Nucleus accumbens (tissue), 56 donors: ENCODE measurements around the gene TYMP.

Experiments
- DNase-seq, 56 donors: peaks; one replicate each; lab custom pipeline; 2025; lab: John Stamatoyannopoulos, UW

The TYMP gene, protein sequence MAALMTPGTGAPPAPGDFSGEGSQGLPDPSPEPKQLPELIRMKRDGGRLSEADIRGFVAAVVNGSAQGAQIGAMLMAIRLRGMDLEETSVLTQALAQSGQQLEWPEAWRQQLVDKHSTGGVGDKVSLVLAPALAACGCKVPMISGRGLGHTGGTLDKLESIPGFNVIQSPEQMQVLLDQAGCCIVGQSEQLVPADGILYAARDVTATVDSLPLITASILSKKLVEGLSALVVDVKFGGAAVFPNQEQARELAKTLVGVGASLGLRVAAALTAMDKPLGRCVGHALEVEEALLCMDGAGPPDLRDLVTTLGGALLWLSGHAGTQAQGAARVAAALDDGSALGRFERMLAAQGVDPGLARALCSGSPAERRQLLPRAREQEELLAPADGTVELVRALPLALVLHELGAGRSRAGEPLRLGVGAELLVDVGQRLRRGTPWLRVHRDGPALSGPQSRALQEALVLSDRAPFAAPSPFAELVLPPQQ

DNA sequence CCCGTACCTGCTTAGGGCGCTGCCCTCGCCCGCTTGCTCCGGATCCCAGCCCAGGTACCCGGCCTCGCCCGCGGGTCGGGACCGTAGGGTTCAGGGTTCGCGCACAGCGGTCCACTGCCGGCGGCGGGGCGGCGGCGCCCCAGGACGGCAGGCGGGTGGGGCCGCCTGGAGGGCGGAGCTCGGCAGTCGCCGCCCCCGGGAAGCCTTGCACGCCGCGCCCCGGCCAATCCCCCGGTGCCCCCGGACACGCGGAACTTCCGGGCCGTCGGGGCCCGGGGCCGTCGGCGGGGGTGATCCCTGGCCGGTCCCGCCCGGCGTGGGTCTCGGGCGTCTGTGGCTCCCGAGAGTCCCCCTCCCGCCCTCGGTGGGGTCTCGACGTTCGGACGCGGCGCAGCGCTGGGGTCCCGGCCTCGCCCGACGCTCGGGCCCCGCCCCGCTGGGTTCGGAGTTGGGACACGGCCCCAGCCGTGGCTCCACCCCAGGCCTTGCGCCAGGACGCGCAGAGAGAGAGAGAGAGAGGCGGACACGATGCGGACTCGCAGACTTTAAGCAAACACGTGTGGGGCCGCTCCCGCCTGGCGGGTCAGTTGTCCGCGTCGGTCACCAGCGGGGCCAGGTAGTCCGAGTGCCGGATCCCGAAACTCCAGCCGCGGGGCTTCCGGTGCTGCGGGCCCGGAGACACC, at the start of gene TYMP:
TYMP (minus strand) TSS at position 116 of the 683 bp plus-strand sequence. CDS start 303 bp downstream, outside the sequence.
- peak in 2 of 56 donors; percentile 13 to 24 for DNase-seq

DNA sequence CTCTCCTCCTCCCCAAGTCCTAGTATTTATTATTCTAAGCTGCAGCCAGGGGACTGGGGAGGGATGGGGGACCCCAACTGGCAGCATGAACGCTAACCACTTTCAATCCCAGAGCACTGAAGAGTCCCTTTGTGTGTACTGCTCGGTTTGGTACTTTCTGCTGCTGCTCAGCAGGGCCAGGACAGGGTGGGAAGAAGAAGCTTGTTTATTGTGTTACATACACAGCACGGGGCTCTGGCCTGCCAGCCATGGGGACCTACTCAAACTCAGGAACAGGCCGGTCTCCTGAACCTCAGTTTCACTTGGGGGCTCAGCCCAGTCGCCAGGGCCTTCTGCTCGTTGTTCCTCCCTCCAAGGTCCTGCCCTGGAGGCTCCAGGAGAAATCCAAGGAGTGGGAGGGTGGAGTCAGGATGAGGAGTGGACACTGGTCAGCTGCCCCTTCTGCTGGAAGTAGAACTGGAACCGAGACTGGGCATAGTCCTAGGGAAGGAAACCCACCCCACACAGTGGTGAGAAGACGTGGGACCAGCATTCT, 49.0 kb upstream of the TYMP start:
- DNase-seq = no peak

DNA sequence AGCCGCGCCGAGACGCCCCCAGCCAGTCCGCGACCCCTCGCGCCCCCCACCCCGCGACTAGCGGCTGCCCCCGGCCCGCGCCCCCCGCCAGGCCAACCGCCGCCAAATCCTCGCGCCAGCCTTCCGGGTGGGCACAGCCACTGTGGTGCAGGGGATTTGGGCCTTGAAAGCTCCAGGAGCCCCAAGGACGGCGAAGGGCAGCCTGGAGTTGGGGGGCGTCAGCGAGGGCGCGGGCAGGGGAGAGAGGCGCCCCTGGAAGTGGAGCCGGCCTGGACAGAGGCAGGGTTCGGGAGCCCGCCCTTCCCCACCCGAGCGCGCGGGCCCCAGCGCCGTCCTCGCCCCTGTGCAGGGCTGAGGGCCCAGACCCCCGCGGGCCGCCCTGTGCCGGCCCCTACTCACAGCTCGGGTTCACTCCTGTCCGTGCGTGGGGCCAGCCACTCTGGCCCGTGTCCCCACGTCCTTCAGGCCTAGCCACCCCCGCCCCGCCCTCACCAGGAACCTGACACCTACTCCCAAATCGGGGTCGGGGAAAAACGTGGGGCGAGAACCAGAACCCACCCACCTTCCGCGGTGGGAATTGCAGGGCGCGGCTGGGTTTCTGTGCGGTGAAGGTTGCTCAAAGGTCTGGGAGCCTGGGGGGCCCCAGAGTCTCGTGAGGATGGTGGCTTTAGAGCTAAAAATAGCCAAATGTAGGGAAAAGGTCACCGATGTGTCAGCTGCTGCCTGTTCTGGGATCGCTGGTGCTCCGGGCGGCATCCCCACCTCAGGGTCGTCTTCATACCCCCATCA, 48.4 kb upstream of the TYMP start, which contains the start of gene CPT1B:
CPT1B (minus strand) TSS at position 441 of the 789 bp plus-strand sequence. CDS start 512 bp downstream, outside the sequence.
- no peak for DNase-seq

DNA sequence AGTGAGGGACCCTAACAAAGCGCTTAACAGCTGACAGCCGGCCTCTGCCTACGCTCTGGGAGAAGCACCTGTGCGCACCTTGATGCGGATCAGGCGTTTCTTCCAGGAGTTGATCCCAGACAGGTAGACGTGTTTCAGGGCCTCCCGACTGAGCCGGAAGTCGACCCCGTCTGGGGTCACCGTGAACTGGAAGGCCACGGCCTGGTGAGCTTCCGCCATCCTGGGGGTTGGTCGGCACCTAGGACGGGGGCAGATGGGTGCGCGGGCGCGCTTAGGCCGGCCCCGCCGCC, 47.8 kb upstream of the TYMP start:
- no peak for DNase-seq

DNA sequence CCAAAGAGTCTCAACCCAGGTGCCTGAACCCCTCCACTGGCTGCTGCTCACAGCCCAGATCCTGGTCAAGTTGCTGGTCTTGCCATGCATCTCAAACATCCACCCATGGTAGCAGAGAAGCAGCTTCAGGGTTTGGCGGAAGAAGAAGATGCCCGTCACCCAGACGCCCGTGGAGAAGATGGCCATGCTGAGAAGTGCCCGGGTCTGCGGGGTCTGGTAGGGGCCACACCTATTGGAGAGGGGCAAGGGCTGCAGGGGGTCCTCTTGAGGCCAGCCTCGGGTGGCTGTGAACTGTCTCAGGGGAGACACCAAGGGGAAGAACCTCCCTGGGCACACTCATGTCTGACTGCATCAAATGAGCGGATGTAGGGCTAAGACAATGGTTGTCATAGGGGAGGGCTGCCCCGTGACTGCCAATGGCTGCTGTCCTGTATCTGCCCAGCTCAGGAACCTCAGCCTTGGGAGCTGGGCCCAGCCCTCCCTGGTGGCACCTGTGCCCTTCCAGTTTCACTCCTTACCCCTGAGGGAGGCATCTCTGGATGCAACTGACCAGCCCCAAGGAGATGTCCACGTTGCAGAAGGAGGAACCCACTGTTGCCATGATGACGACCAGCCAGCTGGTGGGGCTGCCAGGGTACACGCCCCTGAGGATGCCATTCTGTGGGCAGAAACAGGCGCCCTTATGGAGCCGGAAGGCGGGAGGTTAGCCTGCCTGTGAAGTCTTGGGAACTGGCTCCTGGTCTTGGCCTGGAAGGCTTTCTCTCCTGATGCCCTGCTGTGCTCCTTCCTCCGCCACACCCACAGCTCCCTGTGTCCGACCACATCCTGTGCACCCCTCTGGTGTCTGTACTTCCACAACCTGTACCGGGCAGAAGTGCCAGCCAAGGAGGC, 47.2 kb upstream of the TYMP start:
- DNase-seq = no peak

DNA sequence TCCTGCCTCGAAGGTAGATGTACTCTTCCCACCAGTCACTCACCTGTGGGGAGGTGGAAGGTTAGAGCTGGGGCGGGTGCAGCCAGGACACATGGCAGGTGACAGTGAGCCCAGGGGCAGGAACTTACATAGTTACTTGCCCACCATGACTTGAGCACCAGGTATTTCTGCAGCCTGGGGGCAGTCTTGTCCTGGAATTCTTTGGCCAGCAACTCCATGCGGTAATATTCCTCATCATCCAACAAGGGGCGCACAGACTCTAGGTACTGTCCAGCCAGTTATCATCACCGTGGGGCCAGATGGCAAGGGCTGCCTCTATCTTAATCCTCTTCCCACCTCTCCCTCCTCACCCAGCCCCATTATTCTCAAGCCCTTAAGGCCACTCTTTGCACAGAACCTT, 46.3 kb upstream of the TYMP start:
- DNase-seq = no peak

DNA sequence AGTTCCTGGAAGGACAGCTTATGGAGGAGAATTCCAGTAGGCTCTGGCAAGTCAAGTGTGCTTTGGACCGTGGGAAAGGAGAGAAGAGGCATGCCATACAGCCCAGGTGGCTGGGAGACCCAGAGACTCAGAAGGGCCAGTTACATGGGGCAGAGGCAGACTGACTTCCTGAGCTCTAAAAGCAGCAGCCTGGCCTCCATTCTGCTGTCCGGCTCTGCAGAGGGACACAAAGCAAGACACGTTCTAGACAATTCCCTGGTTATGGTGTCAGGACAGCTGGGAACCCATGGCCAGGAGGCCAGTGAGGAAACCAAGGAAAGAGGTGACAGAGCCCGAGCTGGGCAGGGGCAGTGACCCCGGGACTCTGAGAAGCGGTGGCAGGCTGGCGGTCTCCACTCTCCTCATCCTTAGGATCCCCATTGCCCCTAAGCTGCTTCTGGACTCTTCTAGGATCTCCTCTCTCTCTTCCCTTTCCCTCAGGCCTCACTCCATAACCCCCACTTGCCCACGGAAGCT, 45.7 kb upstream of the TYMP start:
- DNase-seq = no peak

DNA sequence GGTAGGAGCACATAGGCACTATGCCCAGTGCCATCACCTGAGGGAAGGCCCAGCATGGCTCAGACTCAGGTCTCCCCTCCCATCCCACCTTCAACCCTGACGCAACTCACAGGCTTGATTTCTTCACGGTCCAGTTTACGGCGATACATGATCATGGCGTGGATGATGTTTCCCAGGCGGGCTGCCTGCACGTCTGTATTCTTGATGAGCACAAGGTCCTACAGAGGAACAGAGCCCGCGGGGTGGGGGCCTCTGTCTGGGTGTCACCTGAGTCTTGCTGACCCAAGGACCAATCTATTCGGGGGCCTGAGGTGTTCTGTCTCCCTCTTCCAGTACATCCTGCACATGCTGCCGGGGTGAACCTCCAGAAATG, 44.6 kb upstream of the TYMP start:
- no peak for DNase-seq

DNA sequence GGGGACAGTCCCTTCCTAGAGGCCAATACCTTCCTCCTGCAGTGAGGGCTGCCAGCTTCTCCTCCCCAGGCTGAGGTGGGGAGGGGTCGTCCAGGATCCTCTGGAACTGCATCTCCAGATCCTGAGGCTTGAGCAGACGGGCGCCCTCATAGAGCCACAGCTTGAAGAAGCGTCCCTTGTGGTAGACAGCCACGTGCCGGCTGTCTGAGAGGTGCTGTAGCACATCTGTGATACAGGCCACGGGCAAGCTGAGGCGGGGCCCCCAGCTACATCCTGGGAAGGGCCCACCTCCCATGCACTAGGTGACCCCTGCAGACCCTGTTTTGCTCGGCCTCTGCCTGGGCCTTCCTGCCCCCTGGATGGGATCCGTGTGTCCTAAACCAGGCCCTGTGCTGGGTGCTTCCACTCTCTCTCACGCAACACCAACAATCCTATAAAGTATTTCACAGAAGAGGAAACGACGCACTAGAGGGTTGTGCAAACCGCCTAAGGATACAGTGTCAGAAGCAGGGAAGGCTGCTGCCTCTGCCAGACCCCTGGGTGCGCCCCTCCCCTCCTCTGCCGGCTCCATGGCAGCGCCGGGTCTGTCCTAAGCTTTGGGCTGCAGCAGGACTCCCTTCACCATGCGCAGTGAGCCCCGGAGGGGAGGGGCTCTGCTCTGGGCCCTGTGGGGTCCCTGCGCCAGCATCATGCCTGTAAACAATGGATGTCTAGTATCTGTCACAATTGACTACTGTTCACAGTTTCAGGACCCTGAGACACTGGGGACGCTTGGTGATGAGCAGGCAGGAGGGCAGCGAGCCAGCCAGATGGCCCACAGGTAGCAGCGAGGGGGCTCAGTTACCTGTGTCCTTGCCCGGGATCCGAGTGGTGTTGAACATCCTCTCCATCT, 43.9 kb upstream of the TYMP start:
- no peak for DNase-seq

DNA sequence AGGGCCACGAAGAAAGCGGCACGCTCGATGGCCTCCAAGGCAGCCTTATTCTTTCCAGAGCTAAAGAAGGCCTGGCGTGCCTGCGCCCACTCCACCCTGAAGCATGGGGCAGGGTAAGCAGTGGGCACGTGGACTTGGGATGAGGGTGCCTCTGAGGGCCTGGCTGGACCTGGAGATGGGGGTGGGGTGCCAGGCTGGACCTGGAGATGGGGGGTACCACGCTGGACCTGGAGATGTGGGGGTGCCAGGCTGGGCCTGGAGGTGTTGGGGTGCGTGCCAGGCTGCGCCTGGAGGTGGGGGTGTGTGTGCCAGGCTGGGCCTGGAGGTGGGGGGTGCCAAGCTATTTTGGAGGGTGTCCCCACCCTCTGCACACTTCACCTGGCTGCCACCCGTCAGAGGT, 43.2 kb upstream of the TYMP start:
- no peak for DNase-seq

DNA sequence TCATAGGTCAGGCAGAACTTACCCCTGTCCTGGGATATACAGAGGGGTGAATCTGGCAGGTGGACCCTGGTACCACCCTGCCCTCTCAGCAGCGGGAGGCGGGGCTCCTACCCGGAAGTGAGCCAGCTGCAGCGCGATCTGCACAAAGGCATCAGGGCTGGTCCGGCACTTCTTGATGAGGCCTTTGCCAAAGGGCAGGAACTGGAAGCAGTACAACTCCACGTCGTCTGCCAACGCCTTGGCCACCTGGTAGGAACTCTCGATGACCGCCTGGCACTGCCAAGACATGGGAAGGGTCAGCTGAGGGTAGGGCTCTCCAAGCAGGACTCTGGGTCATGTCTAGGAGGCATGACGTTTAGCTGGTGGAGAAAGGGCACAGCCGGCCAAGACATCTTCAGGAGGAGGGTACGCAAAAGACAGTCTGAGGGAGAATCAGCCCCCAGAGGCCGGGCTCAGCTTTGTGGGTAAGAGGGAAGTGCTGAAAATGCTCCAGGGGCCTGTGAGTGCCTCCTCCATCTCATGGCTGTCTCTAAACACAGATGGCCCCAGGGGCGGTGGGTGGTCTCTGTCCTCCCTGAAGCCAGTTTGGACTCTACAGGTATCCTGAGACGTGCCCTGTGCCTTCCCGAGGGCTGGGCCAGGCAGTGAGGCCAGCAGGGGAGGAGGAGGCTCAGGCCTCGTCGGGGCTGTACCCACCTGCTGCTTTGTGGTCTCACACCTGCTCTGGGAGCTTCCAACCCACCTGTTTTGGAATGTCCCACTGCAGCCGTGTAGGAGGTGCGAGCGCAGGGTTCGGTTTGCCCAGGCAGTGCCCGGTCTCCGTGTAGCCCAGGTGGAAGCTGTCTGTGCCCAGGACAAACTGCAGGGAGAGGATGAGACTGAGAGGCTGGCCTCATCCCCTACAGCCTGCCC, 41.7 kb upstream of the TYMP start:
- no peak for DNase-seq

DNA sequence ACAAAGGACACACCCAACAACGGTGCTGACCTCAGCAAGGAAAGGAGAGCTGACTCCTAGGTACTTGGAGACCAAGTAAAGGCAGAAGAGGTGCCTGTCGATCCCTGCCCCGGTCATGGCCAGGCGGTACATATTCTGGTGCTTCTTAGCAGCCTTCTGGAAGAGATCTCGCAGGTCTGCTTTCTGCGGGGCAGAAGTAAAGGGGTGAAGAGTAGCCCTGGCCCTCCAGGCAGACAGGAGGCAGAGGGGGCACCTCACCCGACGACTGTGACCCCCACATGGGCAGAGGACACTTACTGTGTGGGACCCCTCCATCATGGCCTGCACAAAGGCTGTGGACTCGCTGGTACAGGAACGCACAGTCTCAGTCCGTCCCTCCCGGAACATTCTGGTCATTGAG, 41.0 kb upstream of the TYMP start:
- no peak for DNase-seq

DNA sequence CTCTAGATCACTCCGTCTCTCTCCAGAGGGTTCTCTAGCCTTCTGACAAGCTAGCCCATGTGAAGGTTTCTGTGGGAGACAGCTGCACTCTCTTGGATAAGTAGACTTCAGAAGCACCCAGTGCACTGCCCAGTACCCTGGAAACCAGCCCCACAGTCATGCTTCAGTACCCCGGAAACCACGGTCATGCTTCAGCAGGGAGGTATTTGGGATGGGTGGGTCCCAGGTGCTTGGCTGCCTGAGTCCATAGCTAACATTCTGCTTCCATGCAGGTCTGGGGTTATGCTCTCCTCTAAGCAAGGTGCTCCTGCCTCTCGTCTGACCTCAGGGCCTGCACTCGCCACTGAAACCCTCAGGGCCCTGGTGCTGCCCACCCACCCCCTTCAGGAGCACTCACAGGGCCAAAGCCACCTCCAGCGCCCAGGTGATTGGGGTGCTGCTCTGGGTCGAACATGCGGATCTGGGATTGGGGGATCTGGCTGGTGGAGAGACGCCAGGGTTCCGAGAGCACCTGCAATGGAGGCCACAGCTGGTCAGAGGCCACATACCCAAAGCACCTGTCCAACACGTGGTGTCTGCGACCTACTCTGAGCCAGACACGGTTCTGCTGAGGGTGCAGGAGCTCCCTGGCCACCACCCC, 40.2 kb upstream of the TYMP start:
- no peak for DNase-seq

DNA sequence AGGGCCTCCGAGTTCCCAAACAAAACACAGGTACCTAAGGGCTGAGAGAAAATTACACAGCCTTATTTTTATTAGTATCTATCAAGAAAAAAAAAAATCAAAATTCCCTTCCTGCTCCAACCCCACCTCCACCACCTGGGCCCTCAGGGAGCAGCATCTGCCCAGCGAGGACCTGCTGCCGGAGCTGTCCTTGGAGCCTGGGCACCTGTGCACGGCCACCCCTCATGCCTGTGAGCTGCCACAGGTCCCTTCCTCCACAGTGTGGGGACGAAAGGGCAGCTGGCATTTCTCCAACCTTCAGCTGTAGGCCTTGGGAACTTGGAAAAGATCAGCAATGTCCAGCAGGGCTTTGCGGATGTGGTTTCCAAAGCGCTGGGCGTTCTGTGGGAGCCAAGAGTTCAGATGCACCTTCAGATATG, 39.2 kb upstream of the TYMP start:
- no peak for DNase-seq

DNA sequence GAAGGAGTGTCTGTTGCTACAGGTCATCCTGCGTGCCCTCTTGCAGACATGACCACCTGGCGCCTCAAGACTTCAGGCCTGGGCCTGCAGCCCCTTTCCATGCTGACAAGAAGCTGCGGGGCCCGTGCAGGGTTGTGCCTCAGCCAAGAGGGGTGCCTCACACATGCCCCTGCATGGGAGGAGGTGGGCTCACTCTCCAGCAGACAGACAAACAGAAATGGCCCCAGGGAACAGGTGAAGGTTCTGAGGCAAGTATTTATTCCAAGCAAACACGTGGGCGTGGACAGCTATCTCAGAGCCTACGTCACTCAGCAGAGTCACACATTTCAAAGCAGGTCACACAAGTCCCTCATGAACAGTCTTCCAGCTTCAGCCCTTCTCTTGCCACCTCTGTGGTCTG, 38.8 kb upstream of the TYMP start:
- DNase-seq = no peak

DNA sequence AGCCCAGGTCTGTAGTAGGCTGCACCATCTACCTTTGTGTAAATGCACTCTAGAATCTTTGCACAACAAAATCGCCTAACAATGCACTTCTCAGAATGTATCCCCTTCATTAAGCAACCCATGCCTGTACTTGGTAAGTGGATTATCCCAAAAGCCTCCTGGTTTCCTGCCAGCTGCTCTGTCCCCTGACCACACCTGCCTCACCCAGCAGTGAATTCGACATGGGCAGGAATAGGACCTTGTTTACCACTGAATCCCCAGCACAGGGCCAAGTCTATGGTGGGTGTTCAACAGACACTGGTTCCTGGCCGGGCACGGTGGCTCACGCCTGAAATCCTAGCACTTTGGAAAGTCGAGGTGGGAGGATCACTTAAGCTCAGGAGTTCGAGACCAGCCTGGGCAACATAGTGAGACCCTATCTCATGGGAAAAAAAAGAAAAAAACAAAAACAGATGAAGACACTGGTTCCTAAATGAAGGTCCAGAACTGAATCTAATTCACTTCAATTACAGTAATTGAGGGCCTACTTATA, 38.0 kb upstream of the TYMP start:
- no peak for DNase-seq

DNA sequence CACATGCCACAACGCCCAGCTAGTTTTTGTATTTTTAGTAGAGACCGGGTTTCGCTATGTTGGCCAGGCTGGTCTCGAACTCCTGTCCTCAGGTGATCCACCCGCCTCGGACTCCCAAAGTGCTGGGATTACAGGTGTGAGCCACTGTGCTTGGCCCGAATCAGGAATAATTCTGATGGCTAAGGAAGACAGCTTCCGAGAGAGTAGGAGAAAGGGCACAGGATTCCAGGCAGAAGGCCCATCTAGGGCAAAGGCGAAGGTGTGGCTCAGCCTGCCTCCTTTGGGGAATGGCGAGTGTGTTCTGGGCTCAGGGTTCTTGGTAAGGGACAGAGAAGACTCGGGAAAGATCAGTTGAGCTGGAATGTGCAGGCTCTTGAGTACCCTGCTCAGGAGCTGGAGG, 34.5 kb upstream of the TYMP start:
- no peak for DNase-seq
